Panc1 (cell line): ENCODE data around the gene CRIP2. TPM values are rescaled to one million over a fixed set of nuclear protein-coding genes. Genes with fewer than 3 reads are reported as not detected.

Experiments
- ATAC-seq: fragments of 200-7000 bp; cut with Tn5 transposase; 2 replicates; pipeline ENCODE4 v1.9.1; 2020; ENCODE audit warnings: mild to moderate bottlenecking, moderate library complexity
- BruUV-seq: library from RNA; stranded (reverse); fragments of 400-500 nt; replicated peaks from 2 replicates; lab custom pipeline; 2021; lab: Mats Ljungman, UMichigan
- CTCF ChIA-PET: fragments of 300-600 bp; sonication (Branson Sonifier 250); formaldehyde crosslinking; loops from one replicate; lab custom pipeline; 2022; ENCODE audit warnings: antibody characterized with exemption; lab: Charles Lee
- POLR2A ChIA-PET: fragments of 300-600 bp; sonication (Branson Sonifier 250); formaldehyde crosslinking; loops from one replicate; lab custom pipeline; 2022; ENCODE audit warnings: antibody characterized with exemption; lab: Charles Lee
- DNase-seq: peaks from one replicate; pipeline ENCODE4 v3.0.0-alpha.2; 2010; ENCODE audit warnings: low read depth, low spot score
- H3K27ac ChIP-seq: 2 replicates; pipeline ENCODE4 v1.5.1; 2011; ENCODE audit warnings: mild to moderate bottlenecking, low read length, inconsistent platforms
- H3K27me3 ChIP-seq: fragments of 200-500 bp; sonication (Bioruptor generic); 2 replicates; pipeline ENCODE4 v1.6.0; 2014; ENCODE audit warnings: low read length, inconsistent platforms; ENCODE audit not compliant: control insufficient read depth, insufficient read depth
- H3K36me3 ChIP-seq: fragments of 200-500 bp; sonication (Bioruptor generic); 2 replicates; pipeline ENCODE4 v1.5.1; 2014; ENCODE audit warnings: inconsistent platforms, mild to moderate bottlenecking, low read length, moderate library complexity; ENCODE audit not compliant: control insufficient read depth, insufficient read depth
- H3K4me1 ChIP-seq: 2 replicates; pipeline ENCODE4 v1.5.1; 2011; ENCODE audit warnings: inconsistent platforms, mild to moderate bottlenecking, low read length, moderate library complexity; ENCODE audit not compliant: control insufficient read depth, insufficient read depth
- H3K4me3 ChIP-seq, 2 experiments: 2 replicates each; pipeline ENCODE4 v1.5.1; 2011 to 2012; ENCODE audit warnings: low read depth in 2 of 2, low read length in 2 of 2, mild to moderate bottlenecking in 2 of 2, inconsistent platforms in 1 of 2, moderate library complexity in 1 of 2
- H3K9me3 ChIP-seq: fragments of 200-500 bp; sonication (Bioruptor generic); 2 replicates; pipeline ENCODE4 v1.5.1; 2014; ENCODE audit warnings: low read depth, mild to moderate bottlenecking, inconsistent platforms, low read length, moderate library complexity; ENCODE audit not compliant: control insufficient read depth, insufficient read depth
- CTCF ChIP-seq: fragments of 450-650 bp; IDR thresholded peaks from 2 replicates; pipeline ENCODE4 v1.5.1; 2017; ENCODE audit warnings: mild to moderate bottlenecking
- POLR2AphosphoS5 ChIP-seq: IDR thresholded peaks from 2 replicates; pipeline ENCODE4 v1.6.1; 2012; ENCODE audit warnings: mild to moderate bottlenecking, low read depth, low read length, moderate library complexity
- REST ChIP-seq, 2 experiments: IDR thresholded peaks; 2 replicates each; pipeline ENCODE4 v1.6.1; 2011 to 2012; ENCODE audit warnings: low read depth in 2 of 2, control low read depth in 1 of 2, low read length in 1 of 2, mild to moderate bottlenecking in 1 of 2, moderate library complexity in 1 of 2; ENCODE audit not compliant: insufficient read depth in 1 of 2
- SIN3A ChIP-seq: IDR thresholded peaks from 2 replicates; pipeline ENCODE4 v1.6.1; 2012; ENCODE audit warnings: low read depth, mild to moderate bottlenecking, low read length, moderate library complexity, borderline replicate concordance; ENCODE audit not compliant: insufficient read depth
- TCF7L2 ChIP-seq: IDR thresholded peaks from 2 replicates; pipeline ENCODE4 v1.6.1; 2011; ENCODE audit warnings: mild to moderate bottlenecking, low read depth, low read length, inconsistent platforms
- in situ Hi-C: cut with HindIII; loops from 2 replicates; pipeline ENCODE4 v1.10.0; 2016; ENCODE audit warnings: low sequenced_read_pairs, low pct_unique_long_range_greater_than_20kb
- intact Hi-C: fragments of 100-400 bp; cut with micrococcal nuclease; formaldehyde crosslinking; loops from one replicate; pipeline ENCODE4 v1.10.0; 2022; ENCODE audit not compliant: unreplicated experiment
- total RNA-seq: library from RNA; stranded (reverse); gene quantifications from one replicate; pipeline ENCODE4 v1.2.1, GENCODE V29; 2021; ENCODE audit not compliant: unreplicated experiment

The CRIP2 gene
- total RNA-seq, 1 experiment from 2014 or later = 280 TPM

GRCh38 chr14:105503935-105504692, 29.5 kb downstream of the CRIP2 start:
- Histone ChIP-seq H3K4me1 (no peaks in the 10 kb centered on the region), H3K27ac (no peak overlapping the region), H3K4me3 (no peak overlapping the region), H3K9me3 (no peaks in the 10 kb centered on the region), H3K36me3 (no peaks in the 10 kb centered on the region), H3K27me3 (no peaks in the 10 kb centered on the region)
- no TSS peak for BruUV-seq
- POLR2A ChIA-PET = no interaction called here
- CTCF ChIA-PET = no interaction called here
- TF ChIP-seq SIN3A = no peak
- no peak for TF ChIP-seq REST (IDR thresholded peaks at IDR 0.05; ENCODE audit: insufficient read depth in 1 of 2, low read depth in 2 of 2, low read length in 1 of 2)
- TF ChIP-seq POLR2AphosphoS5 = no peak
- TF ChIP-seq CTCF = no peak
- no peak for TF ChIP-seq TCF7L2
- ATAC-seq (0 out of 2 replicates have a peak, but pooled peaks have one; percentile 7), DNase-seq (no peak)
- in situ Hi-C loops (no loop called here), intact Hi-C loops (no loop called here)

GRCh38 chr14:105505101-105505500, 30.5 kb downstream of the CRIP2 start:
- BruUV-seq = no TSS peak
- POLR2A ChIA-PET = no interaction called here

More at GRCh38 chr14:105505101-105505500, 30.5 kb downstream of the CRIP2 start:
- H3K36me3 ChIP-seq = no peaks in the 10 kb centered on the region
- no peak overlapping the region for H3K4me3 ChIP-seq
- intact Hi-C loops = no loop called here
- ATAC-seq (no peak), DNase-seq (no peak)
- no peaks in the 10 kb centered on the region for H3K27me3 ChIP-seq
- H3K27ac ChIP-seq = no peak overlapping the region
- H3K9me3 ChIP-seq = no peaks in the 10 kb centered on the region
- CTCF ChIA-PET = no interaction called here
- H3K4me1 ChIP-seq = no peaks in the 10 kb centered on the region
- no peak for TF ChIP-seq SIN3A
- TF ChIP-seq CTCF = no peak
- TF ChIP-seq TCF7L2 = no peak
- no peak for TF ChIP-seq REST (IDR thresholded peaks at IDR 0.05; ENCODE audit: insufficient read depth in 1 of 2, low read depth in 2 of 2, low read length in 1 of 2)
- TF ChIP-seq POLR2AphosphoS5 = no peak
- in situ Hi-C loops = no loop called here
